VCaP (cell line): ENCODE data around the gene C16orf74.
A peak's percentile ranks its signal among the peaks of the same experiment; 100 is the strongest.

Source experiments
- H3K27ac ChIP-seq: fragments of 450-650 bp; 2 replicates; pipeline ENCODE4 v1.5.1; 2017
- TF ChIP-seq, protein P1 (sequence below): fragments of 450-650 bp; conservative IDR thresholded peaks from 2 replicates; pipeline ENCODE4 v1.5.1; 2017; ENCODE audit warnings: mild to moderate bottlenecking, moderate library complexity

C16orf74 gene

DNA sequence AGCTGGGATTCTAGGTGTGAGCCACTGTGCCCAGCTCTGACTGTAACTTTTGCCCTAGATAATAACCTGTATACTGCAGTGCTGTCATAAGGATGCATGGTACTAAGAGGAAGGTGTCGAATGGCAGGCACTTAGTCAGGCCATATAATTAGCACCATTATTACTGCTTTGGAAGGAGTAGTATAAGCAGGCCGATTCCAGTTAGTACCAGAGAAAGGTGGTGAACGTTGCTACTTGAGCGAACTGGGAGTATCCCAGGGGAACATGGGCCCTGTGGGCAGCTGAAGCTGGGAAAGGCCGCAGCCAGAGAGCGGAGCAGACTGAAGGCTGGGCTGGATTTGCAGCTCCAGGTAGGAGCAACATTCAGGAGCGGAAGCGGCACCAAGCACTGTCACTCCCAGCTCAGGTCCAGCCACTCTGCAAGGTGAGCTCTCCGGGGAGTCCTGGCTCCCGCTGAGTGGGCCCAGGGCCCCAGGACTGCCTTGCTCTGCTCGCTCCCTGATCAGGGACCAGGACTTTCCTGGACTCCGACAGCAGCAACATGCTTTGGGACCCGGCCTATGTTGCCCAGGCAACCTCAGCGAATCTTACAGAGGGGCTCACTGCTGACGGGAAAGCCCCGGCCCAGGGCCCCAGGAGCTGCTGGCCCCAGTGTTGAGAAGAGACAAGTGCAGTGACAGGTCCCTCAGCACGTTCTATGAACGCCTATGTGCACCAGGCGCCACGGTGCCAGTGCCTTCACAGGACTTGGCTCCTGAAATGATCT lies 28.6 kb downstream of the C16orf74 start:
- TF ChIP-seq, protein P1, sequence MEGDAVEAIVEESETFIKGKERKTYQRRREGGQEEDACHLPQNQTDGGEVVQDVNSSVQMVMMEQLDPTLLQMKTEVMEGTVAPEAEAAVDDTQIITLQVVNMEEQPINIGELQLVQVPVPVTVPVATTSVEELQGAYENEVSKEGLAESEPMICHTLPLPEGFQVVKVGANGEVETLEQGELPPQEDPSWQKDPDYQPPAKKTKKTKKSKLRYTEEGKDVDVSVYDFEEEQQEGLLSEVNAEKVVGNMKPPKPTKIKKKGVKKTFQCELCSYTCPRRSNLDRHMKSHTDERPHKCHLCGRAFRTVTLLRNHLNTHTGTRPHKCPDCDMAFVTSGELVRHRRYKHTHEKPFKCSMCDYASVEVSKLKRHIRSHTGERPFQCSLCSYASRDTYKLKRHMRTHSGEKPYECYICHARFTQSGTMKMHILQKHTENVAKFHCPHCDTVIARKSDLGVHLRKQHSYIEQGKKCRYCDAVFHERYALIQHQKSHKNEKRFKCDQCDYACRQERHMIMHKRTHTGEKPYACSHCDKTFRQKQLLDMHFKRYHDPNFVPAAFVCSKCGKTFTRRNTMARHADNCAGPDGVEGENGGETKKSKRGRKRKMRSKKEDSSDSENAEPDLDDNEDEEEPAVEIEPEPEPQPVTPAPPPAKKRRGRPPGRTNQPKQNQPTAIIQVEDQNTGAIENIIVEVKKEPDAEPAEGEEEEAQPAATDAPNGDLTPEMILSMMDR, result no peak

DNA sequence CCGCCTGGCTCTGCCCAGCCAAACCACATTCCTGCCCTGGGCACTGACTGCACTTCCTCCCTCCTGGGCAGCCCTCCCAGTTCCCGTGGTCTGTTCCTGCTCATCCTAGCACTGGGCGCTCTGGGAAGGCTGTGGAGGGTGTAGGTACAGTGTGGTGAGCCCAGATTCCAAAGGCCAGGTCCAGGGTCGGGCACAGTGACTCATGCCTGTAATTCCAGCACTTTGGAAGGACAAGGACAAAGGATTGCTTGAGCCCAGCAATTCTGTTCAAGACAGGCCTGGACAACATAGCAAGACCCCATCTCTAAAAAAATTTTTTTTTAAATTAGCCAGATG lies 30.6 kb downstream of the C16orf74 start:
- TF ChIP-seq, protein P1, result no peak
- H3K27ac ChIP-seq, result no peak overlapping the region

More for the DNA sequence above, 28.6 kb downstream of the C16orf74 start:
- H3K27ac ChIP-seq, result no peak overlapping the region

DNA sequence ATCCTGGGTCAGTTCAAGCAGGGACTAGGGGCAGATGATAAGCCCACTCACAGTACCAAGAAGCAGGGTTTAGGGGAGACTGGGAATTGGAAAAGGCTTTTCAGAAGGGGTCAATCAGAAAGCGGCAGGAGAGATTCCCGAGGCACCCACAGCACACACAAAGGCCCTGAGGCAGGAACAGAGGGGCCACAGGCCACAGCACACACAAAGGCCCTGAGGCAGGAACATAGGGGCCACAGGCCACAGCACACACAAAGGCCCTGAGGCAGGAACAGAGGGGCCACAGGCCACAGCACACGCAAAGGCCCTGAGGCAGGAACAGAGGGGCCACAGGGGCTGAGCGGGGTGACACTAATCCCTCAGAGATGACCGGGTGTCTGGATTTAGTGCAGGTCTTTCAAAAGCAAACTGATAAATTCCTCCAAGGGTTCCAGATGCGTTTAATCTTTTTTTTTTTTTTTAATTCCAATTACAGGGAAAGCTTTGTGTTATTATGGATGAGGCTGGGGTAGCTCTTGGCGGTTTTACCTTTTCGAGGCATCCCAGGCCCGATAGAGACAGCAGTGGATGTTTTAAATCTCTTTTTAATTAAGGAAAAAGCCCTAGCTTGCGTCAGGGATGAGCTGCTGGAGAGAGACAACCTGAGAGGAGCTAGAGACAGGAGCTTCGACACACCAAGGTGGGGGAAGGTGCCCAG lies 31.1 kb downstream of the C16orf74 start:
- H3K27ac ChIP-seq, result no peak overlapping the region
- TF ChIP-seq, protein P1, result no peak

DNA sequence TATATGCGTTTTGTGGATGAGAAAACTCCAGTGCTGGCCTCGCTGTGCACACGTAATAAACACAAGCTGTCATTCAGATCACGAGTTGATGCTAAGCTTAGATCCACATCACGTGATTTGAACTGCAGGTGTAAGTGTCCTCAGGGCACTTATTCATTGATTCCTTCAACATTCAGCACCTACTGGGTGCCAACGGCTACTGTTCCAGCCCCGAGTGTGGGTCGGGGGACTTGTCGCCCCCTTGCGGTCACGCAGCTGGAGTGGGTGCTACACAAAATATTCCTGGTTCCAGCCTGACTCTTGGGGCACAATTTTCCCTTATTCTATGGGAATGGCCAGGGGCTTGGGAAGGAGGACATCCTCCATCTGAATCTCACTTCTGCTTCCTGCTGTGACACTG lies 32.2 kb downstream of the C16orf74 start:
- TF ChIP-seq, protein P1, result peak; percentile 56
- no peak overlapping the region for H3K27ac ChIP-seq

DNA sequence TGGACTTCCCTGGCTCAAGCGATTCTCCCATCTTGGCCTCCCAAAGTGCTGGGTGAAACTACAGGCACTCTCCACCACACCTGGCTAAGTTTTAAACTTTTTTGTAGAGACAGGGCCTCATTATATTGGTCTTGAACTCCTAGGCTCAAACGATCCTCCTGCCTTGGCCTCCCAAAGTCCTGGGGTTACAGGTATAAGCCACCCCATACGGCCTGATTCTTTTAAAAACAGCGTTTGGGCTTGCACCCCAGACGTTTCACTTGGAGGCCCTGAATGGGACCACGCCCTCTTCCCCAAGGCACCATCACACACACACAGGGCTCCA lies 32.8 kb downstream of the C16orf74 start:
- TF ChIP-seq, protein P1, result no peak
- no peak overlapping the region for H3K27ac ChIP-seq

DNA sequence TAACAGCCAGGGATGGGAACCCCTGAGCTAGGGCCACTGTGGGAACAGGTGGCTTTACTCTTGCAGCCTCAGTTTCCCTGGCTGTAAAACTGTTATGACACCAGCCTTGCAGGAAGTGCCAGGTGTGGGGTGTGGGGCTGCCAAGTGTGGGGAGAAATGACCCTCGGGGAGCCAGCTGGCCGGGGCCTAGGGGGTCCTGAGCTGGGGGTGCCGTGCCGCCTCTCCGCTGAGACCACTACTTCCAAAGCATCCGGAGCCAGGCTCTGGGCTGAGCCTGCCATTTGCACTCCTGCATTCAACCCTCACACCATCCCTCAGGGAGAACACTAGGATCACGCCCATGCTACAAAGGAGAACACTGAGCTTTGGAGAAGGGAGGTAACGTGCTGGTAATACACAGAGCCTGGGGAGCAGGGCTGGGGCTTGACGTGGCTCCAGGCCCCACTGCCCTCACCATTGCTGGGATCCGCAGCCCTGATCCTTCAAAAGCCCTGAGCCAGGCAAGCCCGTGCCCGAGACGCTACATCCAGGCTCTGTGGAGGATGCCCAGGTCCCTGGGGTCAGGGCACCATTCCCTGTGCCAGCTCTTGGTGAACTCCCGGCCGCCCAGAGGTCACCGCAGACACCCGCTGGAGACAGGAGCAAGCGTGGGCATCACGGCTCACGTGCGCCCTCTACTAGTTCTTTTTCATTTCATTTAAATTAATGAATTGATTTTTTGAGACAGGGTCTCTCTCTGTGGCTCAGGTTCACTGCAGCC lies 33.3 kb downstream of the C16orf74 start:
- no peak overlapping the region for H3K27ac ChIP-seq
- TF ChIP-seq, protein P1, result peak; percentile 51

DNA sequence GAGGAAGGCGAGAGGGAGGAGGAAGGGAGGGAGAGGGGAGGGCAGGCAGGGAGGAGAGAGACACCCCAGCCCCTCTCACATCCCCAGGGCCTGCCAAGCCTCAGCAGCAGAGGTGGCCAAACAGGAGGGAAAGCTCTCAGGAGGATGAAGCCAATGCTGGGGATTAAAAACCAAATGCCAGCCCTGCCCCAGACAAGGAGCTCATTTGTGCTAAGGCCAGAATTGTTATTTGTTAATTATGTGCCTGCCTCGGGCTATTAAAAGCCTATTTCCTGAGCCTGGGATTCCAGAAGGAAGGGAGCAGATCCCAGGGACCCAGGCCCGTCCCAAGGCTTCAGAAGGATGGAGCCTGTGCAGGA lies 34.2 kb downstream of the C16orf74 start:
- H3K27ac ChIP-seq, result no peak overlapping the region
- TF ChIP-seq, protein P1, result no peak
